HepG2 (cell line): ENCODE results near the gene AP1M1. TPM values are rescaled to one million over a fixed set of nuclear protein-coding genes. Genes with fewer than 3 reads are reported as not detected.

ENCODE experiments used
- ATAC-seq: fragments of 200-7000 bp; cut with Tn5 transposase; 3 replicates; pipeline ENCODE4 v1.9.1; 2020; ENCODE audit warnings: mild to moderate bottlenecking, moderate library complexity
- BruUV-seq: library from RNA; stranded (reverse); fragments of 400-500 nt; replicated peaks from 2 replicates; lab custom pipeline; 2021; lab: Mats Ljungman, UMichigan
- CTCF ChIA-PET: fragments of 300-600 bp; formaldehyde crosslinking; extraction: SDS; loops from one replicate; lab custom pipeline; 2021; ENCODE audit warnings: low total read pairs, inconsistent platforms, low intra/inter-chr PET ratio; lab: Yijun Ruan, JAX
- POLR2A ChIA-PET: fragments of 350-600 bp; sonication (Branson Sonifier 250); formaldehyde crosslinking; loops from one replicate; lab custom pipeline; 2020; ENCODE audit warnings: antibody characterized with exemption, inconsistent platforms; lab: Yijun Ruan, JAX
- DNase-seq: peaks from one replicate; pipeline ENCODE4 v3.0.0-alpha.2; 2015; ENCODE audit warnings: low spot score
- FAIRE-seq: peaks from 3 replicates; lab custom pipeline; 2011; peaks lifted over from hg19 to GRCh38; lab: Jason Lieb, UNC
- H2AFZ ChIP-seq: one replicate; pipeline ENCODE4 v1.6.1; 2011; ENCODE audit warnings: low read length, inconsistent platforms
- H3K27ac ChIP-seq: fragments of 300-600 bp; 3 replicates; pipeline ENCODE4 v1.8.0; 2011; ENCODE audit warnings: mixed run types, mild to moderate bottlenecking, mixed read lengths, low read length, inconsistent platforms; ENCODE audit not compliant: insufficient read depth; ENCODE audit errors: extremely low read length
- H3K27me3 ChIP-seq, 2 experiments: fragments of 200-600 bp in 1 of 2; 2 replicates in 1 of 2; 3 replicates in 1 of 2; pipeline versions ENCODE4 v1.6.0 to v1.8.0; 2011; ENCODE audit warnings: low read length in 2 of 2, mild to moderate bottlenecking in 2 of 2, moderate library complexity in 2 of 2, inconsistent platforms in 1 of 2; ENCODE audit not compliant: insufficient read depth in 2 of 2, control insufficient read depth in 1 of 2
- H3K36me3 ChIP-seq, 2 experiments: fragments of 200-600 bp in 1 of 2; replicated peaks in 1 of 2; 2 replicates in 1 of 2; 3 replicates in 1 of 2; pipeline versions ENCODE4 v1.5.1 to v1.8.0; 2011; ENCODE audit warnings: low read length in 2 of 2, inconsistent platforms in 1 of 2; ENCODE audit not compliant: insufficient read depth in 2 of 2, control insufficient read depth in 1 of 2
- H3K4me1 ChIP-seq: 2 replicates; pipeline ENCODE4 v1.5.1; 2012; ENCODE audit warnings: low read length, inconsistent platforms; ENCODE audit not compliant: insufficient read depth
- H3K4me2 ChIP-seq: 2 replicates; pipeline ENCODE4 v1.6.0; 2011; ENCODE audit warnings: low read depth, low read length, inconsistent platforms
- H3K4me3 ChIP-seq, 3 experiments: fragments of 200-600 bp in 1 of 3; sonication (generic), shearing (Covaris generic) in 1 of 3; replicated peaks in 1 of 3; 2 replicates each; pipeline ENCODE4 v1.5.1; 2011 to 2016; ENCODE audit warnings: low read length in 3 of 3, inconsistent platforms in 2 of 3, low read depth in 2 of 3, mild to moderate bottlenecking in 2 of 3, control low read depth in 1 of 3, mixed read lengths in 1 of 3; ENCODE audit not compliant: insufficient read depth in 1 of 3
- H3K79me2 ChIP-seq: one replicate; pipeline ENCODE4 v1.6.1; 2011; ENCODE audit warnings: low read length, inconsistent platforms; ENCODE audit not compliant: insufficient read depth
- H3K9ac ChIP-seq: 2 replicates; pipeline ENCODE4 v1.6.0; 2011; ENCODE audit warnings: mild to moderate bottlenecking, low read depth, low read length, inconsistent platforms; ENCODE audit not compliant: insufficient read depth
- H3K9me3 ChIP-seq: 2 replicates; pipeline ENCODE4 v1.5.1; 2012; ENCODE audit warnings: mild to moderate bottlenecking, low read length
- H4K20me1 ChIP-seq: 2 replicates; pipeline ENCODE4 v1.6.0; 2011; ENCODE audit warnings: inconsistent platforms, mild to moderate bottlenecking, low read length, moderate library complexity; ENCODE audit not compliant: insufficient read depth
- ELF1 ChIP-seq: sonication (generic); formaldehyde crosslinking; IDR thresholded peaks from 2 replicates; pipeline ENCODE4 v1.4.0; 2020; ENCODE audit warnings: missing genetic modification reagents
- KLF6 ChIP-seq: IDR thresholded peaks from 2 replicates; pipeline ENCODE4 v1.8.0; 2016; ENCODE audit warnings: missing biosample characterization, missing genetic modification reagents
- NKX3-1 ChIP-seq: sonication (generic); formaldehyde crosslinking; IDR thresholded peaks from 2 replicates; pipeline ENCODE4 v1.5.0; 2020; ENCODE audit warnings: missing genetic modification reagents
- ZFY ChIP-seq: sonication (generic); formaldehyde crosslinking; IDR thresholded peaks from 2 replicates; pipeline ENCODE4 v1.4.0; 2020; ENCODE audit warnings: missing genetic modification reagents
- ZKSCAN1 ChIP-seq: fragments of 150-350 bp; IDR thresholded peaks from 2 replicates; pipeline ENCODE4 v1.6.1; 2014; ENCODE audit warnings: low read length
- ZNF20 ChIP-seq: sonication (generic); formaldehyde crosslinking; IDR thresholded peaks from 2 replicates; pipeline ENCODE4 v1.4.0; 2020; ENCODE audit warnings: mild to moderate bottlenecking, moderate library complexity, missing genetic modification reagents
- ZNF260 ChIP-seq: sonication (generic); formaldehyde crosslinking; IDR thresholded peaks from 2 replicates; pipeline ENCODE4 v1.4.0; 2020; ENCODE audit warnings: missing genetic modification reagents, low read depth, mild to moderate bottlenecking, borderline replicate concordance
- ZNF282 ChIP-seq: fragments of 450-650 bp; IDR thresholded peaks from 2 replicates; pipeline ENCODE4 v1.6.1; 2018; ENCODE audit not compliant: partially characterized antibody
- ZNF83 ChIP-seq: sonication (generic); formaldehyde crosslinking; IDR thresholded peaks from 2 replicates; pipeline ENCODE4 v1.4.0; 2020; ENCODE audit warnings: missing genetic modification reagents, mild to moderate bottlenecking, borderline replicate concordance
- WGBS: methylation state at CpG from one replicate; pipeline ENCODE4 v1.1.6; 2017; ENCODE audit warnings: low lambda C conversion rate; 5-methylcytosine and 5-hydroxymethylcytosine counted together
- in situ Hi-C: cut with HindIII; loops from 2 replicates; pipeline ENCODE4 v1.10.0; 2017; ENCODE audit warnings: low pct_unique_long_range_greater_than_20kb; ENCODE audit not compliant: extremely low pct_ligation_motif_present
- intact Hi-C: fragments of 100-400 bp; cut with micrococcal nuclease; formaldehyde crosslinking; loops from one replicate; pipeline ENCODE4 v1.10.0; 2022; ENCODE audit not compliant: unreplicated experiment
- polyA plus RNA-seq, 8 experiments: library from polyadenylated mRNA; depleted of rRNA in 3 of 8; stranded (reverse) in 7 of 8; unstranded in 1 of 8; fragments of >200 nt; fragmentation: Illumina TruSeq in 4 of 8; extraction: Trizol in 4 of 8; gene quantifications; 2 replicates each; pipeline versions ENCODE4 v1.2.1 to v1.2.3, GENCODE V29; 2011 to 2016; ENCODE audit warnings: low read depth in 4 of 8, missing spikeins in 1 of 8, mixed read lengths in 1 of 8; ENCODE audit not compliant: insufficient read depth in 1 of 8
- total RNA-seq, 5 experiments: library from RNA; depleted of rRNA; stranded (reverse); fragments of >200 nt; fragmentation: Illumina TruSeq; extraction: Trizol; gene quantifications; 2 replicates each; pipeline ENCODE4 v1.2.3, GENCODE V29; 2016; ENCODE audit warnings: low read depth in 1 of 5
- TF ChIP-seq, protein P1 (sequence below): sonication (generic); formaldehyde crosslinking; IDR thresholded peaks from 2 replicates; pipeline ENCODE4 v1.5.0; 2020; ENCODE audit warnings: mild to moderate bottlenecking, missing genetic modification reagents, borderline replicate concordance
- TF ChIP-seq, protein P2 (sequence below): IDR thresholded peaks from 2 replicates; pipeline ENCODE4 v1.6.1; 2016; ENCODE audit warnings: low read depth, borderline replicate concordance

AP1M1 gene
- total and polyA plus RNA-seq, 2 of the 13 experiments (the other 11 are each of a cell fraction or from before 2014, with no cell fraction given), result 34.4 to 46.1 TPM

DNA sequence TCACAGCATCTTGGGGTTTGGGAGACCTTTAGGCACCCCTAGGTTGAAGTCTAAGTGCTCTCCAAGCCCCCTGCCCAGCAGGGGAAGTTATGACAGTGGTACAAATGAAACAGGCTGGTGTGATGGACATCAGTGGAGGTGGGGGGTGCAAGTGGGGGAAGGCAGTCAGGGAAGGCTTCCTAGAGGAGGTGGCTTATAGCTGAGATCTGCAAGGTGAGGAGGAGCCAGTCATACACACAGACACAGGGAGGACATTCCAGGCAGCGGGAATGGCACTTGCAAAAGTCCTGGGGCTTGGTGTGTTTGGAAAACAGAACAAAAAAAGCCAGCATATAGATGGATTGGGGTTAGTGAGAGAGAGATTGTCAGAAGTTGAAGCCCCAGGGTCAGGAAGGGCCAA is 42.6 kb upstream of the AP1M1 start:
- ChIA-PET CTCF (no interaction called here), POLR2A (no interaction called here)
- H4K20me1 ChIP-seq, result no peaks in the 10 kb centered on the region
- TF ChIP-seq ZNF282, result no peak
- no peak for TF ChIP-seq ZNF20 (CRISPR knock-in tag)
- no peak for TF ChIP-seq ZNF260 (CRISPR knock-in tag)
- no peak for TF ChIP-seq ZNF83 (CRISPR knock-in tag)
- TF ChIP-seq KLF6 (CRISPR knock-in tag), result no peak
- TF ChIP-seq NKX3-1 (CRISPR knock-in tag), result no peak
- TF ChIP-seq ZKSCAN1, result no peak
- no peak for TF ChIP-seq ZFY (CRISPR knock-in tag)
- TF ChIP-seq, protein P1, sequence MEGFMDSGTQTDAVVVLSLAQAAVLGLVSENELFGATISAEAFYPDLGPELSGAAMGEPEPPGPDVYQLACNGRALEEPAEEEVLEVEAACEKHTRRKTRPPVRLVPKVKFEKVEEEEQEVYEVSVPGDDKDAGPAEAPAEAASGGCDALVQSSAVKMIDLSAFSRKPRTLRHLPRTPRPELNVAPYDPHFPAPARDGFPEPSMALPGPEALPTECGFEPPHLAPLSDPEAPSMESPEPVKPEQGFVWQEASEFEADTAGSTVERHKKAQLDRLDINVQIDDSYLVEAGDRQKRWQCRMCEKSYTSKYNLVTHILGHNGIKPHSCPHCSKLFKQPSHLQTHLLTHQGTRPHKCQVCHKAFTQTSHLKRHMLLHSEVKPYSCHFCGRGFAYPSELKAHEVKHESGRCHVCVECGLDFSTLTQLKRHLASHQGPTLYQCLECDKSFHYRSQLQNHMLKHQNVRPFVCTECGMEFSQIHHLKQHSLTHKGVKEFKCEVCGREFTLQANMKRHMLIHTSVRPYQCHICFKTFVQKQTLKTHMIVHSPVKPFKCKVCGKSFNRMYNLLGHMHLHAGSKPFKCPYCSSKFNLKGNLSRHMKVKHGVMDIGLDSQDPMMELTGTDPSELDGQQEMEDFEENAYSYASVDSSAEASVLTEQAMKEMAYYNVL (CRISPR knock-in tag), result no peak
- TF ChIP-seq, protein P2, sequence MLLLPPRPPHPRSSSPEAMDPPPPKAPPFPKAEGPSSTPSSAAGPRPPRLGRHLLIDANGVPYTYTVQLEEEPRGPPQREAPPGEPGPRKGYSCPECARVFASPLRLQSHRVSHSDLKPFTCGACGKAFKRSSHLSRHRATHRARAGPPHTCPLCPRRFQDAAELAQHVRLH (CRISPR knock-in tag), result no peak
- no peak for TF ChIP-seq ELF1 (CRISPR knock-in tag)
- H3K9ac ChIP-seq, result no peak overlapping the region
- H3K4me3 ChIP-seq, result no peak overlapping the region
- H2AFZ ChIP-seq, result no peak overlapping the region
- no peaks in the 10 kb centered on the region; a peak in 1 of 5 replicates for H3K36me3 ChIP-seq
- no peaks in the 10 kb centered on the region for H3K4me1 ChIP-seq
- in situ Hi-C loops, result loop anchor here (25.0 kb wide), 1 partner anchor 518 kb away; the partner anchor contains the start of gene CYP4F3
- 94% methylated on average over 1 of the region's 1 CpG for WGBS
- no peaks in the 10 kb centered on the region for H3K79me2 ChIP-seq
- no peaks in the 10 kb centered on the region for H3K9me3 ChIP-seq
- H3K27me3 ChIP-seq, result no peaks in the 10 kb centered on the region
- no peak overlapping the region for H3K27ac ChIP-seq
- ATAC-seq (no peak), DNase-seq (no peak), FAIRE-seq (no peak)
- no peak overlapping the region for H3K4me2 ChIP-seq
- intact Hi-C loops, result no loop called here
- no TSS peak for BruUV-seq
